Testis (tissue), 3 donors: ENCODE results near the gene NCEH1. TPM values are rescaled to one million over a fixed set of nuclear protein-coding genes. Genes with fewer than 3 reads are reported as not detected.
"Not testable (repeated sequence)": the region's sequence is repeated elsewhere in the genome, so short reads cannot be mapped to it uniquely, and the experiment has no call there.

Source experiments
- DNase-seq: peaks from one replicate; pipeline ENCODE4 v3.0.0-alpha.2; 2019
- H3K27ac ChIP-seq, 2 donors: fragments of 200-600 bp; sonication (generic); one replicate each; pipeline ENCODE4 v1.5.1; 2019
- H3K27me3 ChIP-seq: fragments of 200-600 bp; sonication (generic); one replicate; pipeline ENCODE4 v1.5.1; 2019
- H3K36me3 ChIP-seq: fragments of 200-600 bp; sonication (generic); one replicate; pipeline ENCODE4 v1.5.1; 2017; ENCODE audit warnings: low read depth; ENCODE audit errors: missing control alignments
- H3K4me1 ChIP-seq: fragments of 200-600 bp; sonication (generic); one replicate; pipeline ENCODE4 v1.5.1; 2019
- H3K4me3 ChIP-seq, 2 donors: fragments of 200-600 bp; sonication (generic); one replicate each; pipeline ENCODE4 v1.5.1; 2017 to 2019
- H3K9me3 ChIP-seq: fragments of 200-600 bp; sonication (generic); one replicate; pipeline ENCODE4 v1.5.1; 2017
- CTCF ChIP-seq, 3 experiments: fragments of 450-650 bp in 2 of 3; fragments of 200-600 bp in 1 of 3; sonication (generic) in 1 of 3; IDR thresholded peaks; one replicate each; pipeline ENCODE4 v1.5.1; 2016 to 2019; ENCODE audit warnings: antibody characterized with exemption in 3 of 3, mild to moderate bottlenecking in 2 of 3, moderate library complexity in 1 of 3
- POLR2A ChIP-seq: fragments of 450-650 bp; IDR thresholded peaks from one replicate; pipeline ENCODE4 v1.6.1; 2017; ENCODE audit warnings: antibody characterized with exemption, mild to moderate bottlenecking, moderate library complexity
- WGBS, 2 donors: methylation state at CpG; one replicate each; pipeline ENCODE4 v1.1.5; 2018; 5-methylcytosine and 5-hydroxymethylcytosine counted together
- intact Hi-C: fragments of 100-400 bp; cut with DNase I; formaldehyde crosslinking; loops from one replicate; pipeline ENCODE4 v1.15.1; 2023; ENCODE audit warnings: low total_unique reads
- polyA plus RNA-seq: library from polyadenylated mRNA; stranded (reverse); fragments of 350-450 nt; fragmentation: Illumina TruSeq; extraction: RNeasy Lipid Tissue Mini Kit (QIAGEN cat#74804); gene quantifications from one replicate; pipeline ENCODE4 v1.2.3, GENCODE V29; 2014; ENCODE audit warnings: low read depth, low replicate concordance; ENCODE audit not compliant: insufficient read depth
- total RNA-seq, 2 donors: library from RNA; depleted of rRNA; stranded (reverse); fragments of >200 nt; gene quantifications; one replicate each; pipeline ENCODE4 v1.2.3, GENCODE V29; 2016

Gene NCEH1
- total and polyA plus RNA-seq, 3 donors from 2014 or later, result 3.2 to 3.8 (median 3.3) TPM

GRCh38 chr3:172673210-172673679 is 37.6 kb downstream of the NCEH1 start:
- DNase-seq, result peak; percentile 58
- no peak overlapping the region for H3K4me3 ChIP-seq
- WGBS, 2 donors, result 48 to 57% methylated on average over 2 of the region's 2 CpGs
- intact Hi-C loops, result no loop called here
- peaks cover 7% of the 10 kb centered on the region for H3K4me1 ChIP-seq
- H3K27ac ChIP-seq, result no peak overlapping the region
- H3K36me3 ChIP-seq, result no peaks in the 10 kb centered on the region
- H3K9me3 ChIP-seq, result no peaks in the 10 kb centered on the region
- H3K27me3 ChIP-seq, result no peaks in the 10 kb centered on the region
- TF ChIP-seq POLR2A, result no peak
- peak in 1 of 3 experiments; percentile 59 for TF ChIP-seq CTCF (IDR thresholded peaks at IDR 0.05)

- Histone ChIP-seq H3K27me3 (no peaks in the 10 kb centered on the region), H3K4me3 (no peak overlapping the region), H3K36me3 (no peaks in the 10 kb centered on the region), H3K9me3 (no peaks in the 10 kb centered on the region), H3K4me1 (no peaks in the 10 kb centered on the region), H3K27ac (no peak overlapping the region)
- intact Hi-C loops, result no loop called here
- no peak for TF ChIP-seq POLR2A
- no peak for TF ChIP-seq CTCF (IDR thresholded peaks at IDR 0.05)
- 76 to 79% methylated on average over 4 of the region's 4 CpGs for WGBS, 2 donors
- DNase-seq, result no peak
Measured at GRCh38 chr3:172669021-172669420, 41.8 kb downstream of the NCEH1 start.

GRCh38 chr3:172666873-172667694 is 43.8 kb downstream of the NCEH1 start:
- TF ChIP-seq POLR2A (no peak), CTCF (IDR thresholded peaks at IDR 0.05) (peak; percentile 90 to 96 (median 95))
- peak; percentile 92 for DNase-seq
- Histone ChIP-seq H3K36me3 (no peaks in the 10 kb centered on the region), H3K27ac (no peak overlapping the region), H3K4me1 (no peaks in the 10 kb centered on the region), H3K9me3 (no peaks in the 10 kb centered on the region), H3K4me3 (no peak overlapping the region), H3K27me3 (no peaks in the 10 kb centered on the region)
- 60 to 64% methylated on average over 16 of the region's 16 CpGs for WGBS, 2 donors
- intact Hi-C loops, result no loop called here

GRCh38 chr3:172666181-172666872 is 44.5 kb downstream of the NCEH1 start:
- H3K4me3 ChIP-seq, result no peak overlapping the region
- no peaks in the 10 kb centered on the region for H3K27me3 ChIP-seq
- H3K27ac ChIP-seq, result no peak overlapping the region
- DNase-seq, result no peak
- TF ChIP-seq POLR2A, result no peak
- no peak for TF ChIP-seq CTCF (IDR thresholded peaks at IDR 0.05)
- H3K9me3 ChIP-seq, result no peaks in the 10 kb centered on the region
- intact Hi-C loops, result no loop called here
- no peaks in the 10 kb centered on the region for H3K4me1 ChIP-seq
- 48 to 63% methylated on average over 10 of the region's 10 CpGs for WGBS, 2 donors
- H3K36me3 ChIP-seq, result no peaks in the 10 kb centered on the region

- 92 to 93% methylated on average over 7 to 9 of the region's 9 CpGs for WGBS, 2 donors
- DNase-seq, H3K36me3 ChIP-seq, H3K27me3 ChIP-seq, H3K4me1 ChIP-seq, intact Hi-C loops, H3K27ac ChIP-seq, H3K9me3 ChIP-seq, H3K4me3 ChIP-seq: not testable (repeated sequence)
Measured at GRCh38 chr3:172665510-172665909, 45.4 kb downstream of the NCEH1 start.

- intact Hi-C loops, H3K27me3 ChIP-seq, H3K4me3 ChIP-seq, DNase-seq, H3K4me1 ChIP-seq, H3K27ac ChIP-seq, H3K36me3 ChIP-seq, H3K9me3 ChIP-seq: not testable (repeated sequence)
- 86 to 100% methylated on average over 1 of the region's 1 CpG for WGBS, 2 donors
Measured at GRCh38 chr3:172660421-172660820, 50.4 kb downstream of the NCEH1 start.
